Measurements from ENCODE around the gene ATR.

GRCh38 chr3:142498397-142499180 lies 79.9 kb downstream of the ATR start:
- TF ChIP-seq REST (IDR thresholded peaks at IDR 0.05; ENCODE audit: insufficient read depth in 1 of 2, low read depth in 2 of 2, low read length in 2 of 2) (no peak), POLR2AphosphoS5 (IDR thresholded peaks at IDR 0.05; ENCODE audit: low read depth, low read length) (no peak)

Data from PFSK-1 (cell line).